GM12874 (cell line): ENCODE measurements around the gene STXBP4.

Source experiments
- CTCF ChIP-seq: IDR thresholded peaks from 2 replicates; pipeline ENCODE4 v1.5.1; 2011; ENCODE audit warnings: low read depth, mild to moderate bottlenecking, control low read depth, low read length, moderate library complexity; ENCODE audit not compliant: insufficient read depth

STXBP4 gene

DNA sequence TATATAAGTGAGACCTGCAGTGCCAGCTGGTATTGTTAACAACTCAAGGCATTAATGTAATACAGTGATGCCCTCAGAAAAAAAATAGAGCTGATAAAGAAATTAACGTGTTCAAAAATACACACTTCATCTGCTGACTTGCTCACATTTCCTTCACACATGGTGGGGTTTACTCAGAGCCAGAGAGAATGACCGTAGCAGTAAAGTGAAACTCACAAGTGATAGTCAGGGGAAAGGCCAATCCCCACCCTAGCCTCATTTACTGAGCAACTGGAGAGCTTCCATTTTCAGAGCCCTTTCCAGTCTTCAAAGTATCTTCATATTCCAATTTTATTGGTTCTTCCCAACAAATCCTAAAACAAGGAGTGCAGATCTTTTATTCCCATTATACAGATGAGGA, 222.2 kb downstream of the STXBP4 start:
- no peak for TF ChIP-seq CTCF

- no peak for TF ChIP-seq CTCF
These were observed 230.3 kb downstream of the STXBP4 start for GRCh38 chr17:55198690-55199370.

- TF ChIP-seq CTCF = no peak
These were observed 232.3 kb downstream of the STXBP4 start for GRCh38 chr17:55200904-55201303.

- TF ChIP-seq CTCF = no peak
These were observed 232.9 kb downstream of the STXBP4 start for GRCh38 chr17:55201308-55201932.

- TF ChIP-seq CTCF = no peak
These were observed 234.3 kb downstream of the STXBP4 start for GRCh38 chr17:55202896-55203295.

- TF ChIP-seq CTCF = no peak
These were observed 239.7 kb downstream of the STXBP4 start for GRCh38 chr17:55208078-55208812.

- TF ChIP-seq CTCF = no peak
These were observed 241.7 kb downstream of the STXBP4 start for GRCh38 chr17:55210292-55210691.
